PC-3 (cell line): ENCODE data around the gene ANKFN1. TPM values are rescaled to one million over a fixed set of nuclear protein-coding genes. Genes with fewer than 3 reads are reported as not detected.

Experiments
- ATAC-seq: fragments of 200-7000 bp; cut with Tn5 transposase; 2 replicates; pipeline ENCODE4 v1.9.1; 2020; ENCODE audit warnings: mild to moderate bottlenecking, moderate library complexity
- BruUV-seq: library from RNA; stranded (reverse); fragments of 400-500 nt; replicated peaks from 2 replicates; lab custom pipeline; 2021; lab: Mats Ljungman, UMichigan
- CTCF ChIA-PET: fragments of 300-600 bp; sonication (Branson Sonifier 250); formaldehyde crosslinking; loops from one replicate; lab custom pipeline; 2022; ENCODE audit warnings: antibody characterized with exemption; lab: Charles Lee
- POLR2A ChIA-PET: fragments of 300-600 bp; sonication (Branson Sonifier 250); formaldehyde crosslinking; loops from one replicate; lab custom pipeline; 2022; ENCODE audit warnings: antibody characterized with exemption; ENCODE audit not compliant: unreplicated experiment; lab: Charles Lee
- DNase-seq: peaks from one replicate; pipeline ENCODE4 v3.0.0-alpha.2; 2015
- H2AFZ ChIP-seq: fragments of 300-600 bp; sonication (generic); 2 replicates; pipeline ENCODE4 v1.6.0; 2016; ENCODE audit warnings: antibody characterized with exemption, low read length
- H3F3A ChIP-seq: fragments of 300-600 bp; sonication (generic); one replicate; pipeline ENCODE4 v1.6.0; 2017; ENCODE audit warnings: antibody characterized with exemption, low read length, control low read depth, mild to moderate bottlenecking; ENCODE audit not compliant: unreplicated experiment
- H3K27ac ChIP-seq: fragments of 300-600 bp; sonication (generic); 2 replicates; pipeline ENCODE4 v1.5.1; 2016; ENCODE audit warnings: mild to moderate bottlenecking, low read length
- H3K27me3 ChIP-seq: fragments of 300-600 bp; sonication (generic); 2 replicates; pipeline ENCODE4 v1.6.1; 2016; ENCODE audit warnings: low read length, mixed read lengths
- H3K36me3 ChIP-seq: fragments of 300-600 bp; sonication (generic); 2 replicates; pipeline ENCODE4 v1.6.1; 2016; ENCODE audit warnings: low read depth, mixed run types, low read length, mixed read lengths
- H3K4me1 ChIP-seq: fragments of 300-600 bp; sonication (generic); 2 replicates; pipeline ENCODE4 v1.5.1; 2016; ENCODE audit warnings: low read length; ENCODE audit not compliant: insufficient read depth
- H3K4me2 ChIP-seq: fragments of 300-600 bp; sonication (generic); 2 replicates; pipeline ENCODE4 v1.6.0; 2016; ENCODE audit warnings: low read length
- H3K4me3 ChIP-seq: fragments of 300-600 bp; sonication (generic); 2 replicates; pipeline ENCODE4 v1.5.1; 2016; ENCODE audit warnings: mild to moderate bottlenecking, low read length, mixed read lengths
- H3K79me2 ChIP-seq: fragments of 300-600 bp; sonication (generic); 2 replicates; pipeline ENCODE4 v1.6.1; 2017; ENCODE audit warnings: low read length, mixed read lengths
- H3K9ac ChIP-seq: fragments of 300-600 bp; sonication (generic); 2 replicates; pipeline ENCODE4 v1.6.0; 2016; ENCODE audit warnings: mild to moderate bottlenecking, low read length
- H3K9me2 ChIP-seq: fragments of 300-600 bp; sonication (generic); replicated peaks from 2 replicates; pipeline ENCODE4 v1.6.1; 2016; ENCODE audit warnings: mixed run types, low read length, mixed read lengths
- H3K9me3 ChIP-seq: fragments of 300-600 bp; sonication (generic); 2 replicates; pipeline ENCODE4 v1.6.1; 2016; ENCODE audit warnings: low read length, mixed read lengths
- H4K20me1 ChIP-seq: fragments of 300-600 bp; sonication (generic); 2 replicates; pipeline ENCODE4 v1.6.1; 2016; ENCODE audit warnings: low read length, mixed read lengths
- CTCF ChIP-seq: fragments of 300-600 bp; sonication (generic); conservative IDR thresholded peaks from 2 replicates; pipeline ENCODE4 v1.5.1; 2017; ENCODE audit warnings: antibody characterized with exemption, low read depth, mild to moderate bottlenecking, low read length
- EZH2 ChIP-seq: fragments of 300-600 bp; sonication (generic); IDR thresholded peaks from one replicate; pipeline ENCODE4 v1.6.1; 2017; ENCODE audit warnings: antibody characterized with exemption, mild to moderate bottlenecking, low read length; ENCODE audit not compliant: unreplicated experiment
- EZH2phosphoT487 ChIP-seq: fragments of 300-600 bp; sonication (generic); IDR thresholded peaks from 2 replicates; pipeline ENCODE4 v1.6.1; 2018; ENCODE audit warnings: mild to moderate bottlenecking, antibody characterized with exemption, low read length, borderline replicate concordance
- intact Hi-C: fragments of 100-400 bp; cut with micrococcal nuclease; formaldehyde crosslinking; loops from 2 replicates; pipeline ENCODE4 v1.9.0; 2023
- total RNA-seq: library from RNA; depleted of rRNA; stranded (reverse); fragments of >200 nt; gene quantifications from 2 replicates; pipeline ENCODE4 v1.2.3, GENCODE V29; 2014

The ANKFN1 gene
- total RNA-seq, 1 experiment from 2014 or later, result not detected

GRCh38 chr17:56325313-56326000 lies 172.2 kb downstream of the ANKFN1 start:
- peaks cover 67% of the 10 kb centered on the region for H3K27me3 ChIP-seq
- H3K4me3 ChIP-seq, result no peak overlapping the region
- no peaks in the 10 kb centered on the region for H3K9me2 ChIP-seq
- H3F3A ChIP-seq, result no peaks in the 10 kb centered on the region
- POLR2A ChIA-PET, result no interaction called here
- BruUV-seq, result no TSS peak
- H3K79me2 ChIP-seq, result no peaks in the 10 kb centered on the region
- no peak for ATAC-seq
- no peaks in the 10 kb centered on the region for H3K4me1 ChIP-seq
- DNase-seq, result no peak
- no peaks in the 10 kb centered on the region for H3K9me3 ChIP-seq
- CTCF ChIA-PET, result no interaction called here
- H3K9ac ChIP-seq, result no peak overlapping the region
- H4K20me1 ChIP-seq, result no peaks in the 10 kb centered on the region
- no peak overlapping the region for H3K27ac ChIP-seq
- intact Hi-C loops, result no loop called here
- no peak overlapping the region for H2AFZ ChIP-seq
- no peak for TF ChIP-seq EZH2
- no peak for TF ChIP-seq CTCF
- TF ChIP-seq EZH2phosphoT487, result no peak
- no peak overlapping the region for H3K4me2 ChIP-seq
- no peaks in the 10 kb centered on the region for H3K36me3 ChIP-seq

GRCh38 chr17:56326001-56326359 lies 172.7 kb downstream of the ANKFN1 start:
- POLR2A ChIA-PET, result no interaction called here

More at GRCh38 chr17:56326001-56326359, 172.7 kb downstream of the ANKFN1 start:
- peaks cover 62% of the 10 kb centered on the region for H3K27me3 ChIP-seq
- no TSS peak for BruUV-seq
- CTCF ChIA-PET, result no interaction called here
- H3F3A ChIP-seq, result no peaks in the 10 kb centered on the region
- no peak overlapping the region for H3K4me2 ChIP-seq
- intact Hi-C loops, result no loop called here
- no peak overlapping the region for H3K27ac ChIP-seq
- no peak overlapping the region for H3K4me3 ChIP-seq
- no peak overlapping the region for H3K9ac ChIP-seq
- no peaks in the 10 kb centered on the region for H3K9me2 ChIP-seq
- H3K4me1 ChIP-seq, result no peaks in the 10 kb centered on the region
- H3K9me3 ChIP-seq, result no peaks in the 10 kb centered on the region
- no peaks in the 10 kb centered on the region for H4K20me1 ChIP-seq
- H2AFZ ChIP-seq, result no peak overlapping the region
- no peak for TF ChIP-seq EZH2phosphoT487
- no peak for TF ChIP-seq CTCF
- TF ChIP-seq EZH2, result no peak
- no peaks in the 10 kb centered on the region for H3K36me3 ChIP-seq
- H3K79me2 ChIP-seq, result no peaks in the 10 kb centered on the region
- no peak for ATAC-seq
- no peak for DNase-seq
